Nasal cavity respiratory epithelium epithelial cell of viscerocranial mucosa (primary cell): ENCODE measurements around the gene PLOD3. TPM values are rescaled to one million over a fixed set of nuclear protein-coding genes. Genes with fewer than 3 reads are reported as not detected.

Experiments used
- total RNA-seq: library from RNA; depleted of rRNA; stranded (reverse); fragments of >200 nt; gene quantifications from 2 replicates; pipeline ENCODE4 v1.2.3, GENCODE V29; 2014

PLOD3 gene
- 33.5 and 74.0 TPM in 2 replicates for total RNA-seq

DNA sequence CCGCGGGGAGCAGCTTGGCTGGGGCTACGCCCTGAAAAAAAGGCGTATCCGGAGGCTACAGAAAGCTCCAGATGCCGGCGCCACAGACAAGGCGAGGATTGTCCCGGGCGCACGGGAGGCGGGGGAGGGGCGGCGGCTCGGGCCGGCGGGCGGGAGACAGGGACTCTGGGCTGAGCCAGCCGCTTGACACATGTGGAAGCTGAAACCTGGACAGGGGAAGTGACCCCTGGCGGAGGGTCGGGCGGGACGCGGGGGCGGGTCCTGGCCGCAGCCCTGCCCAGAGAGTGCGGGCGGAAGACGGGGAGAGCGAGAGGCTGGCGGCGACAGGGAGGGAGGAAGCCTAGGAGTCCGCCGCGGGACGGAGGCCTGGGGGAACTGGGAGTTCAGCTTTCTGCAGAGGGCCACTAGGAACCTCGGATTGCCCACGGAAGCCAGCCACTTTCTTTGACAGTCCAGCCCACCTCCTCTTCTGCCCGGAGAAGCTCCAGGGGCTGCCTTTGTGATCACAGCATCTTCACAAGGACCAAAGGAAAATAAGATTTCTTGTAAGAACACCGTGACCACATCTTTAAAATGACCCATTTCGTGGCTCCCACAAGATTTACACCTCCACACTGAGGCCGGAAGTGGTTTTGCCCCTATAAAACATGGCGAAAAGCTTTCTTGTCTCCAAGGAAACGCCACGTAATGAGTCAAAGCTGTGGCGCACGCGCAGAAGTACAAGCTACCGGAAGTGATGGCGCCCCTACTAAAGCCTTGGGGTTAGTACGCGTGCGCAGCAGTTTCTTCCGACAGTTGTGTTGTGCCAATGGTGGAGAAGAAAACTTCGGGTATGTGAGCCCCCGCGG lies at the start of gene PLOD3, which contains the start of gene ZNHIT1:
TSS of gene PLOD3 (minus strand) at position 194 of the 848 bp plus-strand sequence. CDS start 307 bp downstream, outside the sequence.
TSS of gene ZNHIT1 (plus strand) at position 778 of the 848 bp plus-strand sequence. CDS start at position 809, 31 bp downstream.

GRCh38 chr7:101244375-101245146 lies 27.2 kb upstream of the PLOD3 start, which contains the start of gene FIS1:
Gene FIS1 (minus strand): TSS chr7:101245081. CDS start chr7:101245004, 77 bp downstream.

GRCh38 chr7:101237206-101238067 lies 20.1 kb upstream of the PLOD3 start, which contains the start of gene CLDN15:
Gene CLDN15 (minus strand): TSS chr7:101237802. CDS start chr7:101237581, 221 bp downstream.

DNA sequence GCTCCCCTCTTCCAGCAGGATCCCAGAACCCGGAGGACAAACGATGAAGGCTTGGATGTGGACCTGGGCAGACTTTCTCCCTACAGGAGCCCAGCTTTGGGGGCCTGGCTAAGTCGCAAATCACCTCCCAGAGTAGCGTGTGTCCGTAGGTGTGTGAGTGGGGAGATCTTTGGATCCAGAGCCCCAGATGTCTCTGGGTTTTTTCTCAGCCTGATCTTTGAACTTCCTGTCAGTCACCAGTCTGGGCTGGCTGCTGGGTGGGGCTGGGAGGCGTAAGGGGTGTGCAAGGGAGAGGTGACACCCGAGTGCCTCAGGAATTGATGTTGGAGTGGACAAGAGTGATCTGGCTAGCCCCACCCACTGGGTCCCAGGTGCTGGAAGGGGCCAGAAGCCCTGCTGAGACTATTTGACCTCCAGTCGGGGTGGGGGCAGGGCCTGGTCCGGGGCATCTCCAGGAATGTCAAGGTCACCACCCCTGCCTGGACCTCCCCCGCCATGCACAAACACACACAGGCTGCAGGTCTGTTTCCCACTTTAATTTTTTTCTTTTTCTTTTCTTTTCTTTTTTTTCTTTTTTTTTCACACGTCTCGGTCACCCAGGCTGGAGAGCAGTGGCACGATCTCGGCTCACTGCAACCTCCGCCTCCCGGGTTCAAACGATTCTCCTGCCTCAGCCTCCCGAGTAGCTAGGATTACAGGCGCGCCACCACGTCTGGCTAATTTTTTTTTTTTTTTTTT lies 16.4 kb downstream of the PLOD3 start, which contains the start of gene MOGAT3:
TSS of gene MOGAT3 (minus strand) at position 175 of the 738 bp plus-strand sequence. CDS start 182 bp downstream, outside the sequence.

DNA sequence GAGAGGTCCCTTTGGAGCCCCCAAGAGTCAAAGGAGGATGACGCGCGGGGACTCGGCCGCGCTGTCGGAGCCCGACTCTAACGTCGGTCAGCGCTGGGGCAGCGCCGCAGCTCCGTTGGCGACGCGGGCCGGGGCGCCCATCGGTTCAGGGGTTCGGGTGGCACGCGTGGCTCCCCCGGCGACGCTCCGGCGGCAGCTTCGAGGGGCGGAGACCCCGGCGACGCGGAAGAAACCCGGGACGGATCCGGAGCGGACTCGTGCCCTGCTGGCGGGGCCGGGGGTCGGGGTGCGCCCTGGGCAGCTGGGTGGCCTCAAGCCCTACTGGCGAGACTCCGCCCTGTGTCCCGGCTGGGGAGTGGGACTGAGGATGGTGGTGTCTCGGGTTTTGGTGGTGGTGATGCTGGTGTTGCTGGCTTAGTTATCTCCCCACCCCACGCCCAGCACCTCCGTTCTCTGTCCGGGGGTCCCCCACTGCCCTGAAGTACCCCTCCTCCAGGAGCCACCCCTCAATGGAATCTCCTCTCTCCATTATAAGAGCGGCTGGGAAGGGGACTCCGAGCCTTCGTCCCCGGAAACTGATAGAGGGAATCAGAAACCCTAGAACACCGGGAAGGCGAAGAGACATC lies 37.1 kb downstream of the PLOD3 start, which contains the start of gene NAT16:
TSS of gene NAT16 (minus strand) at position 164 of the 626 bp plus-strand sequence. CDS start 5,486 bp downstream, outside the sequence.

GRCh38 chr7:101165075-101165957 lies 52.1 kb downstream of the PLOD3 start, which contains the start of gene VGF:
Gene VGF (minus strand): TSS chr7:101165569. CDS start chr7:101164843, 726 bp downstream.

Other genes with a start within 250 kb of the PLOD3 start
- not detected in 2 replicates for gene MUC12, start 248.0 kb downstream of the PLOD3 start, total RNA-seq
- not detected in 2 replicates for gene MUC17, start 197.5 kb downstream of the PLOD3 start, total RNA-seq
- 5.1 and 20.1 TPM in 2 replicates for gene TRIM56, start 132.1 kb downstream of the PLOD3 start, total RNA-seq
- 18.5 and 176 TPM in 2 replicates for gene SERPINE1, start 90.5 kb downstream of the PLOD3 start, total RNA-seq
- gene AP1S1, start 63.1 kb downstream of the PLOD3 start, total RNA-seq, result 107 and 116 TPM in 2 replicates
- gene VGF, start 52.0 kb downstream of the PLOD3 start, total RNA-seq, result under 0.01 and 0.34 TPM in 2 replicates
- gene NAT16, start 37.3 kb downstream of the PLOD3 start, total RNA-seq, result not detected in 2 replicates
- not detected in 2 replicates for gene MOGAT3, start 16.5 kb downstream of the PLOD3 start, total RNA-seq
- gene ZNHIT1, start 584 bp upstream of the PLOD3 start, total RNA-seq, result 47.1 and 63.2 TPM in 2 replicates
- gene CLDN15, start 20.2 kb upstream of the PLOD3 start, total RNA-seq, result 2.4 and 5.1 TPM in 2 replicates
- 104 and 109 TPM in 2 replicates for gene FIS1, start 27.5 kb upstream of the PLOD3 start, total RNA-seq
- 6.8 and 16.3 TPM in 2 replicates for gene IFT22, start 104.2 kb upstream of the PLOD3 start, total RNA-seq
- not detected in 2 replicates for gene COL26A1, start 145.3 kb upstream of the PLOD3 start, total RNA-seq